DMS53 (cell line): Measurements from ENCODE around the gene NUMBL.
A peak's percentile ranks its signal among the peaks of the same experiment; 100 is the strongest.

Source experiments
- DNase-seq: peaks from one replicate; lab custom pipeline; 2025; lab: John Stamatoyannopoulos, UW

The NUMBL gene

DNA sequence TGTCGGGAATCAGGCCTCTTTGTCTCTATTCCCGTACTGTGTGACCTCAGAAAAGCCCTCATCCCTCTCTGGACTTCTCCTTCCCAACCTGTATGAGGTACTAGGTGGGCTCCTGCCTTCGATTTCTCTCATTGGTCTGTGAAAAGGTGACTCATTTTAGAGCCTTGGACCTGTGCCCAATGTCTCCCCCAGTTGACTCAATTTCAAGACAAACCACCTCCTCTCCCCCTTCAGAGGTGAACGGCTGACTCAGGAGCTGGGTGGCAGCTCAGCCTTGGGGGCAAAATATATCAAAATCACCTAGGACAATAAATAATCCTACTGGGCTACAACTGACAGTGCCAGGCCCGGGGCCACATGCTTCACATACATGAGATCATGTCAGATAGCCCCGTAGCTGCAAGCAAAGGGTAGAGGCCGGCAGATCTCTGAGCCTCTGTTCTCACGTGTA lies 25.6 kb upstream of the NUMBL start:
- peak; percentile 94 for DNase-seq

DNA sequence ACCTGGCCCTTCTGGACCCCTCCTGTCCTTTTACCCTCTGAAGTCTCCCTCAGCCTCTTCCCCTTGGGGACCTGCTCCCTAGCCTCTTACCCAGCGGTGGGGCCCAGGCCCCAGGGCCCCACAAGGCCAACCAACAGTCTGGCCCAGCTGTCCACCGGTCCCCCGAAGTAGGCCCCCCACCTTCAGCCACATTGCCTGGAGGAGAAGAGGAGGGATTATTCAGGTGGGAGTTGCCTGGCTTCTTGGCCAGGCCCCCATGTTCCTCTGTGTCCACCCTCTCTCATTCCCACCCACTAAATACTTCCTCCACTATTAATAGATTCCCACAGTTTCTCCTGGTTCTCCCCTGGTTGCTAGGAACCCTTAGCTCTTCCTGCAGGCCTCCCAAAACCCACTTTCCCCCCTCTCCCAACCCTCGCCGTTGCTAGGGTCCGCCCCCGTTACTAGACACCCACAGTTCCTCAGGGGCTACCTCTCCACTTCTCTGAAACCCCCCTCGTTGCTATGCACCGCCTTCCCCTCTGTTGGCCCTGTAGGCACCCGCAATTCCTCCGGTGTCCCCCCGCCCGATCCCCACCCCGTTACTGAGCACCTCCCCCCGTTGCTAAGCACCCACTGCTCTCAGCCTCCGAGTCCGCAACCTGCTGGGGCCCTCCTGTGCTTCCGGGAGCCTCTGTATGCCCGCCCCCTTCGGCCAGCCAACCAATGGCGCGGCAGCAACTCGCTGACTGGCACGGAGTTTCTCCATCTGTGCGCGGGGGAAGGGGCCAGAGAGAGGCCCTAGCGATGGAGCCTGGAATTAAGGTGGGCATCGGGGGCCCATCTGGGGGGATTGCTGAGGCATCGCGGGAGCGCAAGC lies 24.2 kb upstream of the NUMBL start:
- peak; percentile 98 for DNase-seq

DNA sequence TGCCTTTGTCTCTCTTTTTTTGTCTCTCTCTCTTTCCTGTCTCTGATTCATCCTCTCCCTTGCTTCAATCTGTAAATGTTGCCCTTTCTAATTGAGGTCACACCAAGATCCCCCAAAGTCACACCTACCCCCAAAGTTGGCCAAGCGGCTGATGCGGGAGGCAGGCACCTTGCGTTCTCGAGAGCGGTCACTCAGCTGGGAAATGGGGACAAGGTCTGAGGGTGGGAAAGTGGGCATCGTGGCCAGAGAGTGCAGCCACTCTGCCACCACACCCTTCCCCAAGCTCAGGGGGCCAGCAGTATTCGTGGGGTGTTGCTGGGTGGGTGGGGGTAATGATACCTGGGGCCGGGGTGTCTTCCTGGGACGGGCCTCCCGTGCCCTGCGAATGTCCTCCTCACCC lies 23.5 kb upstream of the NUMBL start:
- no peak for DNase-seq

DNA sequence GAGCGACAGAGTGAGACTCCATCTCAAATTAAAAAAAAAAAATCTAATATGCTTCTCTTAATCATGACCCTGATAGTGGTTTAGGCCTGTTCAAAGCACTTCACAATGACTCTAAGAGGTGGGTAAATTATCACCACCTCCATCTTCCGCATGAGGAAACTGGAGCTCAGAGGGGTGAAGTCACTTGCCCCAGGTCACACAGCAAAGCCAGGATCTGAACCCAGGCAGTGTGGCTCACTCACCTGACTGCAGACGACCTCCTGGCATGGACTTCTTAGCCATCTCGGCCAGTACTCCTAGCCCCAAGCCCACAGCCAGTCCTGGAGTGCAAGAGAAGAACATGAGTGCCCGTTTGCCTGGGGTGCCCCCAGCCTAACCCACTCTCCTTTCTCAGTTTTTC lies 19.4 kb upstream of the NUMBL start:
- DNase-seq, result no peak

DNA sequence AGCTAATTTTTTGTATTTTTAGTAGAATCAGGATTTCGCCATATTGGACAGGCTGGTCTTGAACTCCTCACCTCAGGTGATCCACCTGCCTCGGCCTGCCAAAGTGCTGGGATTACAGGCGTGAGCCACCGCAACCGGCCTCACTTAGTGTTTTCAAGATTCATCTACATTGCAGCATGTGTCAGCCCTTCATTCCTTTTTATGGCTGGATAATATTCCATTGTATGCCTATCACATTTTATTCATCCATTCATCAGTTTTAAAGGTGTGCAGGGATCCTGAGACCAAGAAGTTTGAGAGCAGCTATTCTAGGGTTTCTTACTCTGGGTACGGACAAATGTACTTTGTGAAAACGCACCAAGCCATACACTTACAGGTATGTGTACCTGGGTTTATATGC lies 17.2 kb upstream of the NUMBL start:
- no peak for DNase-seq

DNA sequence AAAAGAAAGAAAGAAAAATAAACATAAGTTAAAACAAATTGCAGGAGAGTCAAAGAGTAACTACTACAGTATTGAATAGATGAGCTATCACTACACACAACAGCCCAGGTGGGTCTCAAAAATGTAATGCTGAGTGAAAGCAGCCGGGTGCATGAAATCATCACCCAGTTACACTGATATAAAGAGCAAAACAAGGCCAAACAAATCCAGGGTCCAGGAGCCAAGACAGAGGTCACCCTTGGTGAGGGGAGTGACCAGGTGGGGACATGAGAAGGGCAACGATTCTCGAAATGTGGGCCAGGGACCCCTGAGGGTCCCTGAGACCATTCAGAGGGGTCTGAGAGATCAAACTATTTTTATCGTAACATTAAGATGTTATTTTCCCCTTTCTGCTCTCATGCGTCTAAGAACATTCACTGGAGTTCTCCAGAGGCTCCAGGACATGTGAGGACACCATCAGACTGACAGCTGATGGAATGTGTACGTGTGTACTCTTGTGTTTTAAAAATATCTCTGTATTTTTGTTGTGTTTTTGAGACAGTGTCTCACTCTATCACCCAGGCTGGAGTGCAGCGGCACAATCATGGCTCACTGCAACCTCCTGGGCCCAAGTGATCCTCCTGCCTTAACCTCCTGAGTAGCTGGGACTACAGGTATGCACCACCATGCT lies 15.6 kb upstream of the NUMBL start:
- DNase-seq, result no peak

DNA sequence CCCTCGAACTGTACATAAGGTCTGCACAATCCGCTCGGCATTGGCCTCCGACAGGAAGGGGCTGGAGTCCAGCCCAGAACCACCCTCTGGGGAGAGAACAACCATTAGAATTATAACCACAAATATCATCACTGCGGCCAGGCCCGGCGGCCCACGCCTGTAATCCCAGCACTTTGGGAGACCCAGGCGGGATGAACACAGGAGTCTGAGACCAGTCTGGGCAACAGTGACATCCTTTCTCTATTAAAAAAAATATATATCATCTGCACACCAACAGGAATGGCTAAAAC lies 14.9 kb upstream of the NUMBL start:
- DNase-seq, result no peak

DNA sequence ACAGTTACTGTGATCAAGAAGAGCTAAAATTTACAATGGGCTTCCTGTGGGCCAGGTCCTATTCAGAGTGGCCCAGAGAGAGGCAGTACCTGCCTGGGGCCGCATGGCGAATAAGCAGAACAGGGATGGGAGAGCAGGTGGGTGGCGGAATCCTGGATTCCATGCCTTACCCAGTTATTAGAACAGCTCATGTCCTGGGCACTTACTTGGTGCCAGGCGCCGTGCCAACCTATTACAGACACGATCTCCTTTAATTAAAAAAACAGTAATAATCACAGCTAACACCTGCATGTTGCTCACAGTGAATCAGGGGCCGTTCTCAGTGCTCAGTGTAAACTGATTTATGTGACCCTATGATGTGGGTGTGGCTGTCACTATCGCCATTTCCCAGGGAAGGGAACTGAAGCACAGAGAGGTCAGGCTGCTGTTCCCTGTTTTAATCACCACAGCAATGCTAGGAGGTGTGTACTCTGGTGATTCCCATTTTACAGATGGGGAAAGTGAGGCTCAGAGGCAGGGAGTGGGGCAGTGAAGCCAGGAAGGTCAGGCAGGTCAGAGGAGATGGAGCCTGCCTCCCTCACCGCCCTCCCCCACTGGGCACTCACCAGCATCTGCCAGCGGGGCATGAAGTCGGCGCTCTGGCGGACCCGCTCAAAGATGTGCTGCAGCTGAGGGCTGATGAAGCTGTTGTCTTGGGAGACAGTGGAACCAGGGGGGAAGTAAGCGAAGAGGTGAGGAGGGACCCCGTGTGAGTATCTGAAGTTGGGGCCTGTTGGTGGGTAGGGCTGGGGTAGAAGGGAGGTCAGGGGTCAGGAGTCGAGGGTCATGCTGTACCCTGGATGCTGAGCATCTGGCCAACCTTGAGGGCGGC lies 14.3 kb upstream of the NUMBL start:
- no peak for DNase-seq

DNA sequence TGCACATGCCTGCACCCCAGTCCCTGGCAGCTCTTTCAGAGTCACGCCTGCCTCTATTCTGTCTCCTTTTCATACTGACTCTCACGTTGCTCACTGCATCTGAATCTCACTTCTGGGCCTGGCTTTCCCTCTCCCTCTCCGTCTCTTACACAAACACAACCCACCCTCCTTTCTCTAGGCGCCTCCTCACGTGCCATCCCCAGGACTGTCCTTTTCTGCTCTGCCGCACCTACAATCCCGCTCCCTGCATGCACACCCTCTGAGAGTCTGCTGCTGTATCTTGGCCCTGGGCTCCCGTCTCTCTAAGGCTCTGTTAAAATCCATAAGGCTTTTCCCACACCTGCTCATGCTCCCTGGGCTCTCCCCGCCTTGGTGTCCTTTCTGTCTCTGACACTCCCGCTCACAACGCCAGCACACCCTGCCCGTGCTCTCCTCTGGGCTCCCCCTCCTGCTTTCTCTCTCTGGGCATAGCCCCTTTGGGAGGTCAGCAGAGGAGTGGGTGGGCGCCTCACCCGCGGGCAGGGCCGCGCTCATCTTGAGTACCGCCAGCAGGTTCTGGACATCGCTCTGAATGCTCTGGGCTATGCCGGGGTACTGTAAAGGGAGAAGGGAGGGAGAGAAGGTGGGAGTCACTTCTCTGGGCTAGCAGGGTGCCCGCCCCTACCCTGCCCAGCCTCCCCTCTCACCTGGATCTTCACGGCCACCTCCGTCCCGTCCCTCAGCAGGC lies 12.7 kb upstream of the NUMBL start:
- DNase-seq, result no peak

DNA sequence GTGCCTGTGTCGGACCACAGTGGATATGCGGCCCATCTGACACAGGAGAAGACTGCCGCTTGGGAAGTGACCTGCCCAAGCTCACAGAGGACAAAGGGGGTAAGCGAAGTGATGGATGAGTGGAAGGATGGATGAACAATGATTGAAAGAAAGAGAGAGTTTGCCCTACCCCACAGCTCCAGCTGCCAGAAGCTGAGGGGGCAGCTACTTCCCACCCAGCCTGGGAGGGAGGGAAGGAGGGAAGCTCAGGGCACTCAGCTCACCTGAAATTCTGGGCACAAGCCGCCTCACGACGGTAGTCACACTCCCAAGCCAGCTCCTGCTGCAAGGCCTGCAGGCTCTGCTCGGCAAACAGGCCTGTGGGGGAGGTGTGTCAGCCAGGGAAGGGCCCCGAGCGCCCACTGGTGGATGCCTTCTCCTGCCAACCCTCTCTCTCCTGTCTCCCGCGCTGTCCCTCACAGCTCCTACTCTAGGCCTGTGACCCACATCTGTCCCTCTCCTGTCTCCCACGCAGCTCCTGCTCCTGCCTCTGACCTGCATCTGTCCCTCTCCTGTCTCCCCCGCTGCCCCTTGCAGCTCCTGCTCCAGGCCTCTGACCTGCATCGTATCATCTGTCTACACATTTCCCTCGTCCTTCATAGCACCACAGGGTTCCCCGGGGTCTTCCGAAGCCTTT lies 12.0 kb upstream of the NUMBL start:
- no peak for DNase-seq

DNA sequence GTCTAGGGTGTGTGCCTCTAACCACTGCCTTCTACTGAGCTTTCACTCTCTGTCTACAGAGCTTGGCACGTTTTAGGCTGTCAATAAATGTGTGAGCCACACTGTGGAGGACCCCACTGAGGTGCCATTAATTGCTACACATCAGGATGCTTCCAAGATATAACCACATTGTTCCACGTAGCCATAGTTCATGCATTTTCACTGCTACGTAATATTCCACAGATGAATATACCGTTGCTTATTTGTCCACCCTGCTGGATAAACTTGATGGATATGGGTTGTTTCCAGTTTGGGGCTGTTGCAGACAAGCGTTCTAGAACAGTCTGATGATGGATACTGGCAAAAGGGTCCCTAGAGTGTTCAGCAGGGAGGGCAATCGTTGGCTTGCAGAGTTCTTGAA lies 11.3 kb upstream of the NUMBL start:
- no peak for DNase-seq

DNA sequence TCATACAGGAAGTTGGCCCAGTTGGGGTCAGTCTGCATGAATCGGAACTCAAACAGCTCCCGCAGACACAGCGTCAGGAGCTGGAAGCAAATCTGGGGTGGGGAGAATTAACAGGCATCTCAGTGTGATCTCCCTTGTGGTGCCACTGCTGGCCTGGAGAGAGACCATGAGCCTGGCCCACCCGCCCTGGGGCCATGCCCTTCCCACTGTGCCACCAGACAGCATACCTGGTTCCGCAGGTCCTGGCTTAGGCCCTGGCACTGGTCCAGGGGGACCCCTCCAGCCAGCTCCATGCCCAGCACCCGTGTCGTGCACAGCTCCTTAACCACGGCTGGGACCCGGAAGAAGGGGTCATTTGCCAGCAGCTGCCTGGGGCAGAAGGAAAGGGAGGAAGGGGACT lies 9.6 kb upstream of the NUMBL start:
- DNase-seq, result no peak

DNA sequence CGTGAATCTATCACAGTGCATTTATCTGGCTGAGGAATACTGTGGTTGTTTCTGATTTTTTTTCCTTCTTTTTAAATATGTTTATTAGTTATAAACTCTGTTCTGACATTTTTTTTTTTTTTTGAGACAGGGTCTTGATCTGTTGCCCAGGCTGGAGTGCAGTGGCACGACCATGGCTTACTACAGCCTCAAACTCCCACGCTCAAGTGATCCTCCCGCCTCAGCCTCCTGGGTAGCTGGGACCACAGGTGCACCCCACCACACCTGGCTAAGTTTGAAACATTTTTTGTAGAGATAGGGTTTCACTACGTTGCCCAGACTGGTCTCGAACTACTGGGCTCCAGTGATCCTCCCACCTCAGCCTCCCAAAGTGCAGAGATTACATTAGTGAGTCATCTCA lies 6.6 kb upstream of the NUMBL start:
- DNase-seq, result no peak

DNA sequence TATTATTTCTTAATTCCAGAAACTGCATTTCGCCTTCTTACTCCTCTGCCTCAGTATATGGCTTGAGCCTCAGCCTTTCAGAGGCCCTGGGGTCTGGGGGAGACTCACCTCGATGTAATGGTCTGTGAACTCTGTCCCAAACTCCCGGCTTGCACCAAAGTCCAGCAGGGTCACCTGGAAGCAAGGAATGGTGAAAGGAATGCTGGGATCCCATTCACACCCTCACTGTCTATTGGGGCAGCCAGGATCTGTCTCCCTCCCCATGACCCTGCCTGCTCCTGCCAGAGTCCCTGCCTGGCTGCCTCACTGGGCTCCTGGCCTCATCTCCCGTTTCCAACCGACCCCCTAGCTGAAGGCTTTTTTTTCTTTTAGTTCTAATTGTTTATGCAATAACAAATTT lies 5.4 kb upstream of the NUMBL start:
- no peak for DNase-seq

DNA sequence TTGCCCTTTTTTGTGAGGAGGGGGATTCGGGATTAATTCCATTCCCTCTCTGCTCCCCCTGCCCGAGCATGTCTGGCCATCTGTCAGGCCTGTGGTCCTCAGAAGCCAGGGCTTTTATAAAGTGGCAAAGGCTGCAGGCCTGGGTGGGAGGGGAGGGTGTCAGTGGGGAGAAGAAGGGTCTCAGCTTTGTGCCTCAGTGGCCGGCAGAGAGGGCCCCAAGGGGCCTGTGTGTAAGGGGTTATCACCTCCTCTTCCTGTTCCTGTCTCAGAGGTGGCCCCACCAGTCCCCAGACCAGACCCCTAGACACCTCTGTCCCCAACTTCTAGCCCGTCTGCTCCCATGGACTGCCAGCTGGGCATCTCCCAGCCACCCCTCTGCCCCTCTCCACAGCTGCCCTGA lies 3.4 kb upstream of the NUMBL start:
- DNase-seq, result no peak

DNA sequence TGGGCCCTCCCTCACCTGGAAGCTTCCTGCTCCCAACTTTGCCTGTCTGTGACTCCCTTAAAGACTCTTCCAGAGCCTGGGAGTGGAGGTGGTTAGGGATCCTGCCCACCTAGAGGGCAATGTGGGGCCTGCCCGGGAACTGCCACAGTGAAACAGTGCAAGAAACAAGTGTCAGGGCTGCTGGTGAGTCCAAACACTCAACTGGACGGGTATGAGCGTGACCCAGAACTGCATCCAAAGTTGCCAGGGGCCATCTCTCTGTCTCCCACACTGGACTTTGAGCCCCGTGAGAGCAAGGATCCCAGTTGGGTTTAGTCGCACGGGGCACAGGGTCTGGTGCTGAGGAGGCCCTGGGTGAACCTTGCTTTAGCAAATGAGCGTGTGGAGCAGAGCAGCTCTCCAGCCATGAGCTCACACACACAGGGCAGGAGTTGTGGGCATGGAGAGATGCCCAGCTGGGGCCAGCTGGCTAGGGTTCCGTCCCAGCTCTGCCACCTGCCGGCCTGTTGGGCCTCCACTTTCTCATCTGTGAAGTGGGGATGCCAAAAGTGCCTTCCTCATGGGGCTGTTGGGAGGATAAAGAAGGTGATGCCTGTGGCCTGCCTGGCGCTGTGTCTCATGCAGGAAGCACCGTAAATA lies 2.8 kb upstream of the NUMBL start:
- no peak for DNase-seq

DNA sequence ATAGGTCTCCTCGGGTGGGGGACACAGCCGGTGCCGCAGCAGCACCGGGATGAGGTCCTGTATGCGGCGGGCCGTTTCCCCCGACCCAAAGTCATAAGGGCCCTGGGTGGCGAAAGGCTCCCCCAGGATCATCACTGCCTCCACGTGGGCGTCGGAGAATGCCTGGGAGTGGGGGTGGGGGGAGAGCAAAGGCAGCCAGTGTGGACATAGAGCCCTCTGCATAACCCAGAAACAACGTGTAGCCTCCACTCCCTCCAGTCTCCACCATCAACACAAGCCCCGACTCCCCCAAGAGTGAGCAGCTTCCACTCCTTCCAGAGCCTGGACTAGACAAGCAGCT lies 1.7 kb upstream of the NUMBL start:
- DNase-seq, result peak; percentile 32

DNA sequence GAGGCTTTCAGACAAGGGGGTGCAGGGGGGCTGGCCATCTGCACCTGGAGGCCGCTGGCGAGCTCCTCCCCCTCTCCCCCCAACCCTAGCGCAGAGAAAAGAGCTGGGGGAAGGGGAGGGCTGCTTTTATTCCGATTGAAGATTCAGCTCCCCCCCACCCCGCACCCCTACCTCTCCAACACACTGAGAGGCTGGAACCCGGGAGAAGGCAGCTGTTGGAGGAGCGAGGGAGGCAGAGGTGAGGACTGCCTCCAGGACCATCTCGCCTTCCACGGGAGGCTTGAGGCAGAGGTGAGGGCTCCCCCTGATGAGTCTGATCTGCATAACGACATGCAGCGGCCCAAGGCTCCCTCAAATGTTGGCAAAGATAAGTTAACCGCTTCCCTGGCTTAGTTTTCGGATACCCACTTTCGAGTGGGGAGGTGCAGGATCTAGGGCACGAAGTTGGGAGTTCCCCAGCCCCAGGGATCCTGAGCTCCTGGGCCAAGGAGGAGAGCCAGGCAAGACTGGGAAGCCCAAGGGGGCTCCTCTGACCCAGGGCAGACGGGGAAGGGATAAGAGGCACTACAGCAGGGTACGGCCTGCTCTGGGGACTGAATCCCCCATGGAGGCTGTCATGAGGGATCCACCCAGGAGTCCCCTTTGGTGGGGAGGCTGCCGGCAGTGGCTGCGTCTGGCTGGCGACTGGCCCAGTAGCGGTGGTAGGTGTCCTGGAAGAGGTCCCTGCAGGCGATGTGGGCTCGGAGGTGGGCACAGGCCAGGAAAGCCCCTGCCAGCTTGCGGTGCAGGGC lies 1.2 kb upstream of the NUMBL start:
- peak; percentile 67 for DNase-seq

DNA sequence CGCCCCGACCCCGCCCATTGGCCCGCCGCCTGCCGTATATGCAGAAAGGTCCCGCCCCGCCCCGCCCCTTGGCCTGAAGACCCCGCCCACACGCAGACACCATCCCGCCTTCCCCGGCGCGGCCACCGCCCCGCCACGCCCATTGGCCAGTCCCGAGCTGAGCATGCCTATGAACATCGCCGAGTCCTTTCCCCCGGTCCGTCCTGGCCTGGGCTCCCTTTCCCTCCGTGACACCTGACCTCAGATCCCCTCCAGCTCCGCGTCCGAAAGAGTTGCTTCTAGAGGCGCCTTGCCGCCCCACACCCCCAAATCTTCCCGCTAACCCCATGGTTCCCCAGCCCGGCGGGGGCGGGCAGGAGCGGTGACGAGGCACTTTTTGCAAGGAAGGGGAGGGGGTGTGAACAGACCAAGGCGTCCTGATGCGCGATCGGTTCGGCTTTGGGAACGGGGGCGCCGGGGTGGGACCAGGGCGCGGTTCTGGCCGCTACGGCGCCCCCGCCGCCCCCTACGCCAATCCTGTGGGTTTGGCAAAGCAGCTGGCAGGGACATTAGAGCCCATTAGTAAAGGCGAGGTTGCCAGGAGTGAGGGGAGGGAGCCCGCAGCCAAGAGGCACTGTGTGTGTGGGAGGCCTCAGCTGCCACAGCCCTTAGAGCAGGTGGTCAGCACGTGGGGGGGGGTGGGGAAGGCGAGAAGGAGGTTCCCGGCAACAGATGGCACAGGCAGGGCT lies 406 bp upstream of the NUMBL start:
- DNase-seq, result peak; percentile 98
